Measurements from ENCODE around the gene TBX19.

TBX19 gene

GRCh38 chr1:168291222-168291837 is 10.7 kb downstream of the TBX19 start:
- Histone ChIP-seq H3K27ac (no peak overlapping the region), H3K36me3 (replicated peaks) (no peaks in the 10 kb centered on the region), H3K27me3 (replicated peaks) (no peaks in the 10 kb centered on the region), H3K4me3 (ENCODE audit: low read depth, low read length) (no peak overlapping the region)
- TF ChIP-seq, protein P1, sequence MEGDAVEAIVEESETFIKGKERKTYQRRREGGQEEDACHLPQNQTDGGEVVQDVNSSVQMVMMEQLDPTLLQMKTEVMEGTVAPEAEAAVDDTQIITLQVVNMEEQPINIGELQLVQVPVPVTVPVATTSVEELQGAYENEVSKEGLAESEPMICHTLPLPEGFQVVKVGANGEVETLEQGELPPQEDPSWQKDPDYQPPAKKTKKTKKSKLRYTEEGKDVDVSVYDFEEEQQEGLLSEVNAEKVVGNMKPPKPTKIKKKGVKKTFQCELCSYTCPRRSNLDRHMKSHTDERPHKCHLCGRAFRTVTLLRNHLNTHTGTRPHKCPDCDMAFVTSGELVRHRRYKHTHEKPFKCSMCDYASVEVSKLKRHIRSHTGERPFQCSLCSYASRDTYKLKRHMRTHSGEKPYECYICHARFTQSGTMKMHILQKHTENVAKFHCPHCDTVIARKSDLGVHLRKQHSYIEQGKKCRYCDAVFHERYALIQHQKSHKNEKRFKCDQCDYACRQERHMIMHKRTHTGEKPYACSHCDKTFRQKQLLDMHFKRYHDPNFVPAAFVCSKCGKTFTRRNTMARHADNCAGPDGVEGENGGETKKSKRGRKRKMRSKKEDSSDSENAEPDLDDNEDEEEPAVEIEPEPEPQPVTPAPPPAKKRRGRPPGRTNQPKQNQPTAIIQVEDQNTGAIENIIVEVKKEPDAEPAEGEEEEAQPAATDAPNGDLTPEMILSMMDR (IDR thresholded peaks at IDR 0.05; ENCODE audit: low read depth, low read length, missing control alignments), result no peak
- in situ Hi-C loops (cut with HindIII; ENCODE audit: low pct_ligation_motif_present, low sequenced_read_pairs), result no loop called here
- no peak for DNase-seq

GRCh38 chr1:168293356-168293755 is 12.7 kb downstream of the TBX19 start:
- in situ Hi-C loops (cut with HindIII; ENCODE audit: low pct_ligation_motif_present, low sequenced_read_pairs), result no loop called here
- Histone ChIP-seq H3K27ac (no peak overlapping the region), H3K27me3 (replicated peaks) (no peaks in the 10 kb centered on the region), H3K4me3 (ENCODE audit: low read depth, low read length) (no peak overlapping the region), H3K36me3 (replicated peaks) (no peaks in the 10 kb centered on the region)
- TF ChIP-seq, protein P1 (IDR thresholded peaks at IDR 0.05; ENCODE audit: low read depth, low read length, missing control alignments), result no peak
- no peak for DNase-seq

DNA sequence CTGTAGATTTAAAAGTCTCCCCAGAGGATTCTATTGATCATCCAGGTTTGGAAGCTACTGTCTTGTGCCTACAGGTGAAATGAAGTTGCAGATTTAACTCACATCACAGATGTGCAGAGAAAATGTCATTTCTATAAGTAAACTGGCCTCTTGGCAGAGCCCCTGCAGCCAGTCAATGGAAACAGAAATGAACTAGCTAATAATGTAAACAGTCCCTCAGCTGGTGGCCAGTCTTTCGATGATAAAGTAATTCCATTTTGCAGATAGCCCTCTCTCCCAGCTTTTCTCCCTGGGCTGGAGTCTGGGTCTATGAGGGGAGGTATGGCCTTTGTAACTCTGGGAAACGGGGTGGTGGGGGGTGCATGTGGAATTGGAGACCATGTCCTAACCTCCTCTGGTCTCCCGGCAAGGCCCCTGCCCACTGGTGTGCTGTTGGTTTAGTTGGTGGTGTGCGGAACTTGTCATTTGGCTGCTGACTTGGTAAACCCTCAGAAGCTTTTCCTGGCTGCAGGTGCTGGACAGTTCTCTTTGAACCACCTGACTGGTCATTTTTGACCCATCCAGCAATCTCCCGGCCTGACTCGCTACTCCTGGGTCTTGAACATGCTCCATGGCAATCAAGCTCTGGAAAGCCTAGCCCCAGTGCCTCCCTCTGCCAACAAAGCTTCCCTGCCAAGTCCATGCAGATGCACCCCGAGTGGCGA is 14.9 kb downstream of the TBX19 start:
- no peaks in the 10 kb centered on the region for H3K36me3 ChIP-seq (replicated peaks)
- no peak overlapping the region for H3K27ac ChIP-seq
- no peaks in the 10 kb centered on the region for H3K27me3 ChIP-seq (replicated peaks)
- in situ Hi-C loops (cut with HindIII; ENCODE audit: low pct_ligation_motif_present, low sequenced_read_pairs), result no loop called here
- TF ChIP-seq, protein P1 (IDR thresholded peaks at IDR 0.05; ENCODE audit: low read depth, low read length, missing control alignments), result no peak
- DNase-seq, result no peak
- no peak overlapping the region for H3K4me3 ChIP-seq (ENCODE audit: low read depth, low read length)

DNA sequence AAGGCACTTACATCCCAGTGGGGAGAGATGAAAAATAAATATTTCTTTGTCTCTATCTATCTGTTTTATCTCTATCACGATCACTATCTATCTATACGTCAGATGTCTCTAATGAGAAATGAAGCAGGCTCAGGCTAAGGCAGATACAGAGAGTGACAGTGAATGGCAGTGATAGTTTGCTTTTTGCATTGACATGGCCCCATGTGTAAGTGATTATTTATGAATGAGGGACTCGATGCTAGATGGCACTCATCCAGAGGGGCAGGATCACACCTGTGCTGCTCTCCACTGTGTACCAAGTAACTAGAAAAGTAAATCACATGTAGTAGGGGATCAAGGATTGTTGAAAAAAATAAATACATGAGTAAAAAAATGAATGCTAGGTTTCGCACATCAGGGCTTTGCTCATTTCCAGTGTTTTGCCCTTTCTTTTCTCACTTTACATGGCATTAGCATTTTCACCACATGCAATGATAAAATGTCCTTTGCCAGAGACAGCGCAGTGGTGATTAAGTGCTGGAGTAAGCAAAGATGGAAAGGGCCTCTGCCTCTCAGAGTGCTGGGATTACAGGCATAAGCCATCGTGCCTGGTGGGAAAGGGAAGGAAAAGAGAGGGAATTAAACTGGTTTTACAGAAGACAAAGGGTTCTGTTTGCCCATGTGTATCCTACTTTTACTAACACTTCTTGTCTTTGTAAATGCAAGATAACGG is 16.5 kb downstream of the TBX19 start:
- Histone ChIP-seq H3K27me3 (replicated peaks) (no peaks in the 10 kb centered on the region), H3K4me3 (ENCODE audit: low read depth, low read length) (no peak overlapping the region), H3K27ac (no peak overlapping the region), H3K36me3 (replicated peaks) (no peaks in the 10 kb centered on the region)
- DNase-seq, result no peak
- TF ChIP-seq, protein P1 (IDR thresholded peaks at IDR 0.05; ENCODE audit: low read depth, low read length, missing control alignments), result no peak
- in situ Hi-C loops (cut with HindIII; ENCODE audit: low pct_ligation_motif_present, low sequenced_read_pairs), result no loop called here

DNA sequence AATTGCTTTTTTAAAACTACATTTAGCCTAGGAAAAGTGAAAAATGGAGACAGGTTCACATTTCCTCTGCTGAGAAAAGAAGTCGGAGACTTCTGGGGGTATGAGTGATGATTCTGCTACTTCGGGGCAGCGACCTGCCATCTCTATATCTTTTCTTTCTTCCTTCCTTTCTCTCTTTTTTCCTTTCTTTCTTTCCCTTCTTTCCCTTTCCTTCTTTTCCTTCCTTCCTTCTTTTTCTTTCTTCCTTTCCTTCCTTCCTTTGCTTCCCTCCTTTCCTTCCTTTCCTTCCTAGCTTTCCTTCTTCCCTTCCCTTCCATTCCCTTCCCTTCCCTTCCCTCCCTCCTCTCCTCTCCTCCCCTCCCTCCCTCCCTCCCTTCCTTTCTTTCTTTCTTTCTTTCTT is 17.8 kb downstream of the TBX19 start:
- no peaks in the 10 kb centered on the region for H3K27me3 ChIP-seq (replicated peaks)
- no peak for DNase-seq
- in situ Hi-C loops (cut with HindIII; ENCODE audit: low pct_ligation_motif_present, low sequenced_read_pairs), result no loop called here

More for the DNA sequence above, 17.8 kb downstream of the TBX19 start:
- no peak overlapping the region for H3K4me3 ChIP-seq (ENCODE audit: low read depth, low read length)
- H3K36me3 ChIP-seq (replicated peaks), result no peaks in the 10 kb centered on the region
- TF ChIP-seq, protein P1 (IDR thresholded peaks at IDR 0.05; ENCODE audit: low read depth, low read length, missing control alignments), result no peak
- no peak overlapping the region for H3K27ac ChIP-seq

Measured in brain microvascular endothelial cell (primary cell).